Stimulated activated CD8-positive, alpha-beta memory T cell treated with anti-CD3 and anti-CD28 coated beads, Interleukin-2, amount 100 ng/mL, for 1 hour (primary cell): ENCODE measurements around the gene KCNJ5.

Experiments
- DNase-seq, 2 donors: peaks; one replicate each; pipeline ENCODE4 v3.0.0-alpha.2; 2020; ENCODE audit warnings: low read depth in 2 of 2

KCNJ5 gene

GRCh38 chr11:128931668-128932067 is 40.5 kb downstream of the KCNJ5 start:
- DNase-seq = no peak

- DNase-seq = no peak
Observed at GRCh38 chr11:128933481-128934178, 42.5 kb downstream of the KCNJ5 start.

GRCh38 chr11:128934351-128934750 is 43.2 kb downstream of the KCNJ5 start:
- no peak for DNase-seq

- DNase-seq = no peak
Observed at GRCh38 chr11:128934926-128935325, 43.8 kb downstream of the KCNJ5 start.

- DNase-seq = no peak
Observed at GRCh38 chr11:128936606-128937251, 45.6 kb downstream of the KCNJ5 start.

- DNase-seq = no peak
Observed at GRCh38 chr11:128937480-128937879, 46.3 kb downstream of the KCNJ5 start.

GRCh38 chr11:128938156-128938885 is 47.2 kb downstream of the KCNJ5 start:
- no peak for DNase-seq

- DNase-seq = no peak
Observed at GRCh38 chr11:128939591-128939990, 48.4 kb downstream of the KCNJ5 start.

GRCh38 chr11:128940156-128940555 is 49.0 kb downstream of the KCNJ5 start:
- no peak for DNase-seq

GRCh38 chr11:128940603-128941002 is 49.4 kb downstream of the KCNJ5 start:
- no peak for DNase-seq

GRCh38 chr11:128941110-128941509 is 50.0 kb downstream of the KCNJ5 start:
- DNase-seq = no peak

GRCh38 chr11:128941573-128942271 is 50.6 kb downstream of the KCNJ5 start:
- no peak for DNase-seq

- DNase-seq = no peak
Observed at GRCh38 chr11:128942272-128942612, 51.1 kb downstream of the KCNJ5 start.

GRCh38 chr11:128942817-128943427 is 51.8 kb downstream of the KCNJ5 start, which contains the start of gene TP53AIP1:
TP53AIP1 (minus strand) TSS chr11:128942871; CDS start chr11:128937818, 5,053 bp downstream.
- DNase-seq = no peak

GRCh38 chr11:128943428-128943976 is 52.3 kb downstream of the KCNJ5 start:
- DNase-seq = no peak

GRCh38 chr11:128946648-128947047 is 55.5 kb downstream of the KCNJ5 start:
- no peak for DNase-seq

GRCh38 chr11:128947773-128948172 is 56.6 kb downstream of the KCNJ5 start:
- no peak for DNase-seq

- no peak for DNase-seq
Observed at GRCh38 chr11:128948583-128948982, 57.4 kb downstream of the KCNJ5 start.

- DNase-seq = no peak
Observed at GRCh38 chr11:128949791-128950454, 58.8 kb downstream of the KCNJ5 start.

GRCh38 chr11:128953151-128953550 is 62.0 kb downstream of the KCNJ5 start:
- DNase-seq = no peak

GRCh38 chr11:128955636-128956035 is 64.5 kb downstream of the KCNJ5 start:
- no peak for DNase-seq
